Stimulated activated CD8-positive, alpha-beta memory T cell treated with anti-CD3 and anti-CD28 coated beads, Interleukin-12 subunit alpha, Interleukin-12 subunit beta, amount 100 ng/mL, for 4 hours (primary cell): ENCODE results near the gene KHK.

Experiments used
- DNase-seq: peaks from one replicate; pipeline ENCODE4 v3.0.0-alpha.2; 2020; ENCODE audit warnings: low read depth

KHK gene

DNA sequence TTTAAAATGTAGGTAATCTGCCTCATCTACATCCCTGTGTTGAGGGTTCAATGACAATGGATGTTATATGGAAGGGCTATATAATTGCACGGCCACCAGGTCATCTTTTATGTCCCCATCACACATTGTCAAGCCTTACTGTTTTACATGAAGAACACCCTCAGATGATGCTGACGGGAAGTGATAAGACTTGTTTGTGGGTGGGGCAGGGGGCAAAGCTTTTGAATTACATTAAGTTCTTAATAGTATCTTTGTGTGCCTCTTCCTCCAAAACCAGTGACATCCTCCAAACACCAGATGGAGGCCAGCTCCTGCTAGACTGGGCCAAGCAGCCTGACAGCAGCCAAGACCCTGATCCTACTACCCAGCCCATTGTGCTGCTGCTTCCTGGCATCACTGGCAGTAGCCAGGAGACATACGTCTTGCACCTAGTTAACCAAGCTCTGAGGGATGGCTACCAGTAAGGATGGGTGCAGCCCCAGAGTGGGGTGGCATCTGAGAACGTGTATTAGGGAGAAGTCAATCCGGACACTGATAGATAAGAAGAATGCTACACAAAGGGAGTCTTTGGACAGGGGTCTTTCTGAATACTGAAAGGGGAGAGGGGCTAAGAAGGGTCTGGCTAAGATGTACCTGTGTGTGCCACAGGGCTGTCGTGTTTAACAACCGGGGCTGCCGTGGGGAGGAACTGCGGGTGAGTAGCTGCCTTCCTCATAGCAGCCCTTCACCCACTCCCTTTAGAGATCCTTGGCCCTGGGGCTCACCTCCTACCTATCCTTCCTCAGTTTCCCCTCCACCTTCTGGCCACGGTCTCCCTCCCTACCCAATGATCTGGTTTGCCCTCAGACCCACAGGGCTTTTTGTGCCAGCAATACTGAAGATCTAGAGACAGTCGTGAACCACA, 42.3 kb downstream of the KHK start:
- DNase-seq, result no peak

DNA sequence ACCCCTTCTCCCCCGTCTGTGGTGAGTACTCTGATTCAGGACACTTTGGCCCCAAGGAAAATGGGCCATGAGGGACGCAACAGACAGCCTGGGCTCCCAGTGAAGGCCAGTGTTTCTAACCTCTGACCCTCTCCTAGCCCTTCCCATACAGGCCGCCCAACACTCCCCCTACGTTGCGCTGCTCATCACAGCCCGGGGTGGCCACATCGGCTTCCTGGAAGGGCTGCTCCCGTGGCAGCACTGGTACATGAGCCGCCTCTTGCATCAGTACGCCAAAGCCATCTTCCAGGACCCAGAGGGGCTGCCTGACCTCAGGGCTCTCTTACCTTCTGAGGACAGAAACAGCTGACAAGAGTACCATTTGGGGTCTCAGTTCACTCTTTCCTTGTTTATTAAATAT, 43.8 kb downstream of the KHK start:
- DNase-seq, result no peak

DNA sequence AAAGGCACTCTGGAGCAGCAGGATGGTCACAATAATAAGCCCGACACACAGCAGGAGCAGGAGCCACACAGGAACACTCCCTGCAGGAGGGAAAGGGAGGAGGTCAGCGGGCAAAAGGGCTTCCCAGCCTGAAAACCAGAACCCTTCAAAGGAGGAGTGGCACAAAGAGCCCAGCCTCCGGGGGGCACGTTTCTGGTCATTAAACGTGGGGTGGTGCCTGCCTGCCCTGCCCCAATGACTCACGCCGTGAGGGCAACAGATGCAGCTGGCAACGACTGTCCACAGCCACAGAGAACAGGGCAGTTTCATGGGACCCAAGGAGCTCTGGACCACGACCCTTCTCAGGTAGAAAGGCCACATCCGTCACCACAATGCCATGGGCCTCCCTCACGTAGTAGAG, 44.9 kb downstream of the KHK start:
- no peak for DNase-seq

DNA sequence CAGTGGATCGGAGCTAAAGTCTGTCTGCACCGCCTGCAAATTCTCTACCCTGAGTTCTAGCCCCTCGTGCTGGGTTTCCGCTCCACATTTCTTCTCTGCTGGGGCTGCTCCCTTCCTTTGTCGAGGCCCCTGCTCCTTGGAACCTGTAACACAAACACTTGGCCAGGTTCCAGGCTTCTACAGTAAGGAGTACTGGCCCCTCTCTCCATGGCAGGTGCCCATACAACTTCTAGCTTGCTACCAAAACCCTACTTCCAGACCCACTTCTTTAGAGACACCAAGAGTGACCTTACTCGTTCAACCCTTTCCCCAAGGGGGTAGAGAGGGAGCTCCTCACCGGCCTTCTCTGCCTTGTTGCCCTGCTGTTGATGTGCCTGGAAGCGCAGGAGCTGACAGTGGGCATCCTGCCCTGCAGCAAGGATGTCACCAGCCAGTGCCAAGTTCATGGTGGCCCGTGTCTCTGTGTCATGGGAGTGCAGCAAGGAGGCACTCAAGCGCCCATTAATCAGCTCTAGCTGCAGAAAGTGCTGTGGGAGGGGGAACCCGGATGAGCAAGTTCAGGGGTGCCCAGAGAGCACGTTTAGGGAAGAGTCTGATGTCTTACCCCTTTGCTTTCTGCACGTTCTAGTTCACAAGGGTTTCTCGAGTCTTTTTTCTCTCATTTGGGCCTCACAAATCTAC, 46.8 kb downstream of the KHK start:
- DNase-seq, result no peak

DNA sequence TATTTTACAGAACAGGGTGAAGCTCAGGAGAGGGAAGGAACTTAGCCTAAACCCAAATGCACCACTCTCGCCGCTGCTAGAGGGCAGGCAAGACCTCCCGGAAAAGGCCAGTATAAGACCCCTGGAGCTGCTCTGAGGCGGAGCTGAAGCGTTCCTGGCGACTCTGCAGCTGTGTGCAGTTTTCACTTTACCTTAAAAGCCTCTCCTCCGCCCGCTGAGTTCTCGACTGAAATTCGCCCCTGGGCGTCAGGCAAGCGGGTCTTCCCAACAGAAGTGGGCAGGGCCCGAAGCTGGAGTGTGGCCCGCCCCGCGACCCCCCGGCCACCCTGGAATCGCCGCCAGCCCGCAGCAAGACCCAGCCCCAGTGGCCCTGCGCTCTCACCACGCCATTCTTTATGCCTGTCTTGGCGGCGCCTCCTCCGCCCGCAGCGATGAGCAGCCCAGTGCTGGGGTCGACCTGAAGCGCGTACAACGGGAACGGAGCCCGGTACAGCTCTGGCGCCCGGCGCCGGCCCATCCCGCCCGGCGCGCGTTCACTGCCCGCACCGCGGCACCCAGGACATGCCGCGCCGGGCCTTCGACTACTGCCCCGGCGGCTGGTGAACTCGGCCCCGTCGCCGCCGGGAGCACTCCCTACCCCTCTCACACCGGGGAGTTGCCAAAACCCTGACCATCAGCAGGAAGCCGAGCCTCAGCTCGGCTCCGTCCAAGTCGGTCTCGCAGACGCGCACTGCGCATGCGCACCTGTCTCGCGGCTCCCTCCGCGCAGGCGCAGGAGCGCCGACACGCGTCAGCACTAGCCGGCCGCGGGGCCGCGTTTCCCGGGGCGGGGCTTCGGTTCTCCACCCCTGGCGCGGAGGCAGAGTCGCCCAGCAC, 47.6 kb downstream of the KHK start, which contains the start of gene PREB:
PREB (minus strand) TSS at position 732 of the 876 bp plus-strand sequence; CDS start at position 517, 215 bp downstream.
- DNase-seq, result peak; percentile 98

DNA sequence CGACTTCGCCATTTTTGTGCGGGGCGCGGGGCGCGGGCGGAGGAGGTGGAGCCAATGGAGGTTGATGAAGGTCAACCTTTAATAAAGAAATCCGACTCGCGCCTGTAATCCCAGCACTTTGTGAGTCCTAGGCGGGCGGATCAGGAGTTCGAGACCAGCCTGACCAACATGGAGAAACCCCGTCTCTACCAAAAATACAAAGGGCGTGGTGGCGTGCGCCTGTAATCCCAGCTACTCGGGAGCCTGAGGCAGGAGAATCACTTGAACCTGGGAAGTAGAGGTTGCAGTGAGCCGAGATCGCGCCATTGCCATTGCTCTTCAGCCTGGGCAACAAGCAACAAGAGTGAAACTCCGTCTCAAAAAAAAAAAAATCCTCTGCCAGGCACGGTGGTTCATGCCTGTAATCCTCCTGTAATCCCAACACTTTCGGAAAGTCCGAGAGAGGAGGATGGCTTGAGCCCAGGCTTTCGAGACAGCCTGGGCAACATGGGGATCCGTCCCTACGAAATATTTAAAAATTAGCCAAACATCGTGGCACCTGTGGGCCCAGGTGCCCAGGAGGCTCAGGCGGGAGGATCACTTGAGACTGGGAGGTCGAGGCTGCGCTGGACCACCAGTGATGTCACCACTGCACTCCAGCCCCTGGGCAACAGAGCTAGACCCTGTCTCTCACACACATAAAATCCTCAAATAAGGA, 48.4 kb downstream of the KHK start:
- no peak for DNase-seq

DNA sequence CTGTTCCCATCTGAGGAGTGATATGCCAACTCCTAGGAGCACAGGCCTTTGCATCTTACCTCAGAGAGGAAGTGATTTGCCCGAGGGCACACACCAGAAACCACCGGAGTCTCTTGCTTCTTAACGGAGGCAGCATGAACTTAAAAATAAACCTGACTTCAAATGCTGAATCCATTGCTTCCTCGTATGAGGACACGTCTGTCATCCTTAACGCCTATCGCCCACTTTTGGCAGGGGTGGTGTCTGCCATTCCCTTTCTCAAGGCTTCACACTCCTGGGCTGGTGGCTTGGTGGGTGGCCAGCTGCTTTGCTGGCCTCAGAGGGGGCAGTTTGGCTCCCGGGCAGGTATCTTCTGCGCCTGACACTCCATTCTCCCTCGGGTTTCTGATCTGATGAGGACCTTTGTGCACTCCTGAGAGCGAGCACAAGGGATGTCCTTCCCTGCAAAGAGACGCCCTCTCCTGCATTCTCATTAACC, 48.9 kb downstream of the KHK start:
- DNase-seq, result no peak

DNA sequence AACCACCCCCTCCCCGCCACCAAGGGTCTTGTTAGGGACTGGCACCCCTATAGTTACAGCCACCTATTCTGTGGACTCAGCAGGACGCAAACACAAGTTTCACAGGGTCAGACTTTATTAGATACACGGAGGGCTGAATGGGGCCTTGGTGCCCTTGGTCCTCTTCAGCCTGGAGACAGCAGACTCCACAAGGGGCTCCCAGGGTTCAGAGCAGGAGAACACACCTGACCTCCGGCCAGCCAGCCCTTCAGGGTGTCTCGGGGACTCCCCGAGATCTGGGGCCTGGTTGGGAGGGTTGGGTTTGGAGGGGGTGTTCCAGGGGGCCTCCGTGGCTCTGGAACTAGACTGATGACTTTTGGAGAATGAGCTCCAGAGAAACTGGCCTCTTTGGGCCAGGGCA, 50.2 kb downstream of the KHK start:
- DNase-seq, result no peak

DNA sequence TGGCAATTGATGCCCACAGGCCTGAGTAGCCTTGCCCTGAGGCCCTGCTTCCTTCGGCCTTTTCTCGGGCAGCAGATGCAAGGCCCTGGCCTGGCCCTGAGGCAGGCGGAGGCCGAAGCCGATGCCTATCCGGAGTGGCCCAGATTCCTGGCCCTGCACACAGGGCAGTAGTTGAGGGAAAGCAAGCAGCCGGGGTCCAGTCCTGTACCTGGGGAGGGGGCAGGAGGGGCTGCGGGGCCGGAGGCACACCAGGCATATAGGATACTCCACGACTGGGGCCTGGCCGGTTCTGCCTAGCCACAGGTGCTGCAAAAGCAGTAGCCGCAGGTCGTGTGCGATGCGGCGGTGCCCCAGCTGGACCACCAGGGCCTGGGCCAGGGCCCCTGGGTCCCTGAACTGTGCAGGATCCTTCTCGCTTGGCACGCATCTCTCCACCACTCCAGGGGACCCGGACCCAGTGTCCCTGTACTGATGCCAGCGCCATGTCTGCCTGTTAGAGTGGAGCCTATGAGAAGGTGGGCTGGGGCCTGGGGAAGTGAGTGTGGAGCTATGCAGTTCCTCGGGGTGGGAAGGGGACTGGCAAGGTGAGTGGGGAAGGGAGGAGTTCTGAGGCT, 50.9 kb downstream of the KHK start:
- no peak for DNase-seq

DNA sequence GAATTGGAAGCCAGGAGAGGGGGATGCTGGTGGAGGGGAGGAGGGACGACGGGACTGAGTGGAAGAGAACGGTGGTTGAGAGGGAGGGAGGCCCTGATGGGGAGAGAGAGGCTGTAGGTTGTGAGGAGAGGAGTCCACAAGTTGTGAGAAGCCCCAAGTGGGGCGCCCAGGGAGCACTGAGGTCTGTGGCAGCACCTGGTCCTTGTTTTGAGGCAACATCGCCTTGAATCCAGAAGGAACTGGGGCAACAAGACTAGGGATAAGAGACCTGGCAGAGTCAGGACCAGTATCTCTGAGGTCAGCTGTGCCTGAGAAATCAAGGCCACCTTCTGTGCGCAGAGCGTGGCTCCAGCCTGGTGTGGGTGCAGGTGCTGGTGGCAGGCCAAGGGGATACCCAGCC, 51.5 kb downstream of the KHK start:
- no peak for DNase-seq

DNA sequence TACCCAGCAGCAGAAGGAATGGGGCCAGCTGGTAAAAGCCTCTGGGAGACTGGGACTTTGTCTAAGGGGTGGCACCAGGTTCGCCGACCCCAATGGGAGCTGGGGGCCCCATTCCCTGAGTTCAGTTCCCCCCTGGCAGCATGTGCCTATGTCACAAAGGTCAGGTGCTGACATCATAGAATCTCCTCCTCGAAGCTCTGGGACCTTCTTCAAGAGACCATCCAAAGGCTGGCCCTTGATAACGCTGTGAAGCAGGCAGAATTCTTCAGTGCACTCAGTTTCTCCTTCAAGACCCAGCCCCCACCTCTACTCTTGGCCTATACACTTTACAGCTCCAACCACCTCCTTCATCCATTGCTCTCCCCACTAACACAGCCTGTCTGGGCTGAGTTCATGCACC, 52.7 kb downstream of the KHK start, which contains the start of gene PRR30:
PRR30 (minus strand) TSS at position 101 of the 400 bp plus-strand sequence. CDS start 1,081 bp downstream, outside the sequence.
- no peak for DNase-seq

DNA sequence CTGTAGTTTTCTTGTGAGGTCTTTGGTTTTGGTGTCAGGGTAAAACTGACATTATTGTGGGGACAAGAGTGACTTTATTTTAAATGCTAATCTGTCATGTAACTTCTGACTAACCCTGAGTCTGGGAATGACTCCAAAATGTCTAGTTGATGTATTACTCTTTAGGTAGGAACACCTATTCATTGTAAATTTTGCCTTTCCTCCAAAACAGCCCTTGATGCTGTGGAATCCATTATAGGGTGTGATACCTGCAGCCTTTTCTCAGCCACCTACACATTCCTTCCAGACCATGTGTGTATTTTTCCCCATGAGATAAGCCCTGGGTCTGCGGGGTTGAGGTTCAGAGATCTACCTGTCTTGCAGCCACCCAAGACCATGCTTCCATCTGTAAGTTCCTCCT, 56.7 kb downstream of the KHK start:
- DNase-seq, result no peak

DNA sequence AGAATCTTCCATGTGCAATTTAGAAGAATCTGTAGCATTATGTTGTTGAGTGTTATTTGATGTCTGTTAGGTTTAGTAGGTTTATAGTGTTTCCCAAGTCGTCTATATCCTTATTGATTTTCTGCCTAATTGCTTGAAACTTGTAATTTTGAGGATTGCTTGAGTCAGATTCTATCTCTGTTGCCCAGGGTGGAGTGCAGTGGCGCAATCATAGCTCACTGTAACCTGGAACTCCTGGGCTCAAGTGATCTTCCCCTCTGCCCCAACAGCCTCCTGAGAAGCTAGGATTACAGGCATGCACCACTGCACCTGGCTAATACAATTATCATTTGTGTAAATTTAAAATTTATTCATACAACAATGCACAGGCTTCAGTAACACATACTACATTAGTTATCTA, 59.1 kb downstream of the KHK start:
- no peak for DNase-seq

DNA sequence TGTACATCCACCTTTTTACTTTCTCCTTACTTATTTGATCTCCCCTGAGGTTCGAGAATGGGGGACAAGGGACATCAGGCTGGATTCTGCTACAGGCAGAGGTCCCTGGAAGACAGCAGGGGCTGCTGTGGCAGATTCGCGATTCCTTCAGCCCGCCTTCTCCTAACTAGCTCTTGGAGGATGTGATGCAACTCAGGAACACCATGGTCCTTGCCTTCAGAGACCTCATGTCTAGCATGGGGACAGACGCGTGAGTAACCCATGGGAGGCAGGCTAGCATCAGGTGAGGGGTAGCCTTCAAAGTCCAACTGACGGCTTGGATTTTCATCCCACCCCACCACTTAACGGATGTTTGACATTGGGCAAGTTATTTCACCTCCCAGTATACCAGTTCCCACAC, 61.4 kb downstream of the KHK start:
- no peak for DNase-seq

DNA sequence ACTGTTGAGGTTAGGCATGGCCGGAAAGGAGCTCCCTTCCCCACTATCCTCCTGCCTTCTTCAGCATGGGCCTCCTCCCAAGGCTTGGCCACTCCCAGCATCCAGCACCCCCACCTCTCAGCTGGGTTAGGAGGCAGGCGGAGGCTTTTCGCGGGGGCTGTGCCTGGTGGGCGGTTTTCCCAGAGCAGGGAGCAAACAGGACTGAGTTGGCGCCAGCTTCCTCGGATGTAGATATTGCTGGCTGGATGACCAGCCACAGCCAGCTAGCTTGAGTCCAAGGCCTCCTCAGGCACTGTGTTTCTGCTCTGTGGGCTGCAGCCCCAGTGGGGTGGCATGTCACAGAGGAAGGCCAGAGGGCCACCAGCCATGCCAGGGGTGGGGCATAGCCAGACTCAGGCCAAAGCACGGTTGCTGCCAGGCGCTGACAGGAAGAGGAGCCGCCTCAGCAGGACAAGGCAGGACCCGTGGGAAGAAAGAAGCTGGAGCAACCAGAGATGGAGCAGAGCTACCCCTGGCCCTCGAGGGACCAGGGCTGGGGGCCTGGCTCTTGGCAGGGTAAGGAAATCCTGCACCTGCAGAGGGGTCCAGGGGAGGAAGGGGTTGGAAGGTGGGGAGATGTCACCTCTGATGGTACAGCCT, 62.3 kb downstream of the KHK start, which contains the start of gene TCF23:
TCF23 (plus strand) TSS at position 204 of the 639 bp plus-strand sequence; CDS start at position 334, 130 bp downstream.
- DNase-seq, result no peak

DNA sequence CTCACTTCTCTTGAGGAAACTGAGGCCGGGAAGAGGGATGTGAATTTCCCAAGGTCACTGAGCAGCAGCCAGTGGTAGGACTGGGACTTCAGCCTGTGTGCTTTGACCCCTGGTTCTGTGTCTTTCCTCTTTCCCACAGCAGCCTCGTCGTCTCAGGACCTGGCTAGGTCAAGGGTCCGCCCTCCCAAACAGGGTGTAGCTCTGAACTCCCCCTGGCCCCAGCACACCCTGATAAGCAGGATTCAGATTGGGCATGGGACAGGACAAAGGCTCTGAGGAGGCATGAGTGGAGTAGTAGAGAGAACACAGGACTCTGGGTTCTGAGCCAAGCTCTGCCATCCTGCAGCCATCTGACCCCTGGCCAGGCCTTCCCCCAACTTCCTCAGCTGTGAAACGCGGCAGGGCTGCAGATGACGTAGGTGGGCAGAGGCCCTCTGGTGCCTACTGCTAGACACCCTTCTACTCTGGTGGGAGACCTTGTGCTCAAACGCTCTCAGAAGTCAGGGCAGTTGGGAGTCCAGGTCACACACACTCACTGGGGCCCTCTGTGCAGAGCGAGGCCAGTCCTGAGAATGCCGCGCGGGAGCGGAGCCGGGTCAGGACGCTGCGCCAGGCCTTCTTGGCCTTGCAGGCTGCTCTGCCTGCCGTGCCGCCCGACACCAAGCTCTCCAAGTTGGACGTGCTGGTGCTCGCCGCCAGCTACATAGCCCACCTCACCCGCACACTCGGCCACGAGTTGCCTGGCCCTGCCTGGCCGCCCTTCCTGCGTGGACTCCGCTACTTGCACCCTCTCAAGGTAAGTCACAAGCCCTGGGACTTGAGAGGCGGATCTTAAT, 63.2 kb downstream of the KHK start:
- no peak for DNase-seq
